GM12865 (cell line): ENCODE results near the gene RAB11FIP4.

Experiments
- DNase-seq: peaks from one replicate; pipeline ENCODE4 v3.0.0; 2010; ENCODE audit warnings: low read depth
- H3K4me3 ChIP-seq: 2 replicates; pipeline ENCODE4 v1.5.1; 2011; ENCODE audit warnings: mild to moderate bottlenecking, low read depth, low read length, control low read depth
- TF ChIP-seq, protein P1 (sequence below): IDR thresholded peaks from 2 replicates; pipeline ENCODE4 v1.5.1; 2011; ENCODE audit warnings: low read length, control low read depth, low read depth, inconsistent platforms; ENCODE audit not compliant: insufficient read depth; ENCODE audit errors: missing control alignments

Gene RAB11FIP4

DNA sequence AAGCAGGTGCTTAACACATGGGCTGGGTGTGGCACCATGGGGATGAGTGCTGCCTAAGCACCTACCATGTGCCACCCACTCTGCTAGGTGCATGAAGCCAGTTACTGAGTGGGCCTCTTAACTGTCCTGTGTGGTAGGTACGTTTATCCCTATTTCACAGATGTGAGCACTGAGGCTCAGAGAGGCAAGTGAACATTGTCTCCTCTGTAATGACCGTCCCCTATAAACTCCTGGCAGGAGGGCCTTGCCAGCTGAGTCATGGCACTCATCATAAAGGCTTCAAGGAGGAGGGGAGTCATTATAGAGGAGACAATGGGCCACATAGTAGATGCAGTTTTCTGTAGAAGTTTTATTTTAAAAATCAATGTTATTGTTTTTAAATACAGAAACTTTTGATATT lies 79.1 kb downstream of the RAB11FIP4 start:
- no peak overlapping the region for H3K4me3 ChIP-seq
- TF ChIP-seq, protein P1, sequence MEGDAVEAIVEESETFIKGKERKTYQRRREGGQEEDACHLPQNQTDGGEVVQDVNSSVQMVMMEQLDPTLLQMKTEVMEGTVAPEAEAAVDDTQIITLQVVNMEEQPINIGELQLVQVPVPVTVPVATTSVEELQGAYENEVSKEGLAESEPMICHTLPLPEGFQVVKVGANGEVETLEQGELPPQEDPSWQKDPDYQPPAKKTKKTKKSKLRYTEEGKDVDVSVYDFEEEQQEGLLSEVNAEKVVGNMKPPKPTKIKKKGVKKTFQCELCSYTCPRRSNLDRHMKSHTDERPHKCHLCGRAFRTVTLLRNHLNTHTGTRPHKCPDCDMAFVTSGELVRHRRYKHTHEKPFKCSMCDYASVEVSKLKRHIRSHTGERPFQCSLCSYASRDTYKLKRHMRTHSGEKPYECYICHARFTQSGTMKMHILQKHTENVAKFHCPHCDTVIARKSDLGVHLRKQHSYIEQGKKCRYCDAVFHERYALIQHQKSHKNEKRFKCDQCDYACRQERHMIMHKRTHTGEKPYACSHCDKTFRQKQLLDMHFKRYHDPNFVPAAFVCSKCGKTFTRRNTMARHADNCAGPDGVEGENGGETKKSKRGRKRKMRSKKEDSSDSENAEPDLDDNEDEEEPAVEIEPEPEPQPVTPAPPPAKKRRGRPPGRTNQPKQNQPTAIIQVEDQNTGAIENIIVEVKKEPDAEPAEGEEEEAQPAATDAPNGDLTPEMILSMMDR, result no peak
- no peak for DNase-seq

GRCh38 chr17:31472137-31472536 lies 80.7 kb downstream of the RAB11FIP4 start:
- no peak overlapping the region for H3K4me3 ChIP-seq
- no peak for DNase-seq
- TF ChIP-seq, protein P1, result no peak

DNA sequence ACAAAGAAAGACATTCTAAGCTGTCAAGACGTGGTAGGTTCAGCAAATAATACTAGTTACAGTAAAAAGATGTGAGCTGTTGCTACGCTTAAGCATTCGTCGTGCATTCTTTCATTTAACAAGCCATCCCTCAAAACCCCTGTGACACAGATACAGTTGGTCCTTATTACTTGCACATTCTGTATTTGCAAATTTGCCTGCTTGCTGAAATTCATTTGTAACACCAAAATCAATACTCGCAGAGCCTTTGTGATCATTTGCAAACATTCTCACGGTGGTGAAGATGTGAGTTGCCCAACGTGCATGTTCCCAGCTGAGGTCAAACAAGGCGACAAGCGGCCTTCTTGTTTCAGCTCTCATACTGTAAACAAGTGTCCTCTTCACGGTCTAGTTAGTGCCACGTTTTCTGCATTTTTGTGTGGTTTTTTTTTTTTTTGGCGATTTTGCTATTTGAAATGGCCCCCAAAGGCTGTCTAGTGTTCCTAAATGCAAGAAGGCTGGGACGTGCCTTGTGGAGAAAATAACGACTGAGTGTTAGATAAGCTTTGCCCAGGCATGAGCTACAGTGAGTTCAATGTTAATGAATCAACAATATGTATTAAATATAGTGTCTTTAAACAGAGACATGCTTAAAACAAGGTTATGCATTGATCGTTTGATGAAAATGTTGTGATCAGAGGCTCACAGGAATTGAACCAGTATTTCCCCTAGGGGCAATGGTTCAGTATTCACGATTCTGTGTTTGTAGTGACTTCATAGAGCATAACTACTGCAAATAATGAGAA lies 84.1 kb downstream of the RAB11FIP4 start:
- peak; percentile 33 for DNase-seq
- H3K4me3 ChIP-seq, result no peak overlapping the region

GRCh38 chr17:31476525-31477416 lies 85.3 kb downstream of the RAB11FIP4 start:
- TF ChIP-seq, protein P1, result no peak
- no peak overlapping the region for H3K4me3 ChIP-seq
- no peak for DNase-seq

More for the DNA sequence above, 84.1 kb downstream of the RAB11FIP4 start:
- TF ChIP-seq, protein P1, result no peak

DNA sequence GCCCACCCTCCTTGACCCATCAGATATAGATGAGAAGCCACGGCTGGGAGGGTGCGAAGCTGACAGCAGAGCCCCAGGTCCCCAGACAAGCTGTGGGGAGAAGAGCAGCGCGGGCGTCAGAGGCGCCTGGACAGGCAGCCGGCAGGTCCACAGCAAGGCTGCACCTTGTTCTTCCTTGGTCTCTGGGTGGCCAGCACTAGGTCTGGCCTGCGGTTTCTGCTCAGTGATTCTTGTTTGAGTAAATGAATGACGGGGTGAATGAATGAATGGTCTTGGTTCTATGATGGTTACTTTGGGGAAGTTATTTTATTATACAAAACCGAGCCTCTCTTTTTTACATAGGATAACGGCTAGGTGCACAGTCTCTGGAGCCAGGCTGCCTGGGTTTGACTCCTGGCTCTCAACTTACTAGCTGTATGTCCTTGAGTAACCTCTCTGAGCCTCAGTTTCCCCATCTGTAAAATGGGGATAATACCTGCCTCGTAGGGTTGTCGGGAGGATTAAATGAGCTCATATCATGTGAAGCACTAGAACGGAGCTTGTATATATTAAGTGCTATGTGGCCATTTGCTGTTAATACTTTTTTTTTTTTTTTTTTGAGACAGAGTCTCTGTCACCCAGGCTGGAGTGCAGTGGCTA lies 86.1 kb downstream of the RAB11FIP4 start:
- H3K4me3 ChIP-seq, result no peak overlapping the region
- TF ChIP-seq, protein P1, result no peak
- DNase-seq, result no peak

GRCh38 chr17:31479062-31479408 lies 87.6 kb downstream of the RAB11FIP4 start:
- TF ChIP-seq, protein P1, result no peak
- DNase-seq, result no peak
- H3K4me3 ChIP-seq, result no peak overlapping the region
